Suprapubic skin (tissue), 3 donors: ENCODE measurements around the gene HOXC5.

Experiments used
- POLR2AphosphoS5 ChIP-seq, 3 donors: sonication (generic); formaldehyde crosslinking; IDR thresholded peaks; one replicate each; pipeline ENCODE4 v1.6.1; 2017; ENCODE audit warnings: antibody characterized with exemption in 3 of 3
- TF ChIP-seq, protein P1 (sequence below), 2 donors: fragments of 200-600 bp in 1 of 2; fragments of 450-650 bp in 1 of 2; sonication (generic) in 1 of 2; IDR thresholded peaks; one replicate each; pipeline ENCODE4 v1.5.1; 2016 to 2019; ENCODE audit warnings: antibody characterized with exemption in 2 of 2, mild to moderate bottlenecking in 1 of 2, moderate library complexity in 1 of 2

DNA sequence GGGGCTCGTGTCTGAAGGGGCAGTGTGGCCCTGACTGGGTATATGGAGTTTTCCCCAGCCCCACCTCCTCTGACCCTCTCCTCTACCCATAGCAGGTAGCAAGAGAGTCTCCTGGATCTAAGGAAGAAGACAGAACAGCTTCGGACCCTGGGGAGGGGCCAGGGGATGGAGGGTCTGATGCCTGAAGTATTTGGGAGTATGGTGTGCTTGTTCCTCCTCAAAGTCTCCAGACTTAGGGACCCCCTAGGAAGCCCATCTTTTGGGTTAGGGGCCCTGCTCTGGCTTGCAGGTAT lies 24.6 kb upstream of the HOXC5 start:
- TF ChIP-seq, protein P1, sequence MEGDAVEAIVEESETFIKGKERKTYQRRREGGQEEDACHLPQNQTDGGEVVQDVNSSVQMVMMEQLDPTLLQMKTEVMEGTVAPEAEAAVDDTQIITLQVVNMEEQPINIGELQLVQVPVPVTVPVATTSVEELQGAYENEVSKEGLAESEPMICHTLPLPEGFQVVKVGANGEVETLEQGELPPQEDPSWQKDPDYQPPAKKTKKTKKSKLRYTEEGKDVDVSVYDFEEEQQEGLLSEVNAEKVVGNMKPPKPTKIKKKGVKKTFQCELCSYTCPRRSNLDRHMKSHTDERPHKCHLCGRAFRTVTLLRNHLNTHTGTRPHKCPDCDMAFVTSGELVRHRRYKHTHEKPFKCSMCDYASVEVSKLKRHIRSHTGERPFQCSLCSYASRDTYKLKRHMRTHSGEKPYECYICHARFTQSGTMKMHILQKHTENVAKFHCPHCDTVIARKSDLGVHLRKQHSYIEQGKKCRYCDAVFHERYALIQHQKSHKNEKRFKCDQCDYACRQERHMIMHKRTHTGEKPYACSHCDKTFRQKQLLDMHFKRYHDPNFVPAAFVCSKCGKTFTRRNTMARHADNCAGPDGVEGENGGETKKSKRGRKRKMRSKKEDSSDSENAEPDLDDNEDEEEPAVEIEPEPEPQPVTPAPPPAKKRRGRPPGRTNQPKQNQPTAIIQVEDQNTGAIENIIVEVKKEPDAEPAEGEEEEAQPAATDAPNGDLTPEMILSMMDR (IDR thresholded peaks at IDR 0.05), result no peak
- TF ChIP-seq POLR2AphosphoS5 (IDR thresholded peaks at IDR 0.05), result no peak
